RWPE1 (cell line): ENCODE measurements around the gene ZNF610.
A peak's percentile ranks its signal among the peaks of the same experiment; 100 is the strongest.
"Not testable (repeated sequence)": the region's sequence is repeated elsewhere in the genome, so short reads cannot be mapped to it uniquely, and the experiment has no call there.

Experiments used
- CTCF ChIA-PET: fragments of 350-600 bp; sonication (Branson Sonifier 250); formaldehyde crosslinking; extraction: SDS; loops from one replicate; lab custom pipeline; 2021; lab: Yijun Ruan, JAX
- POLR2A ChIA-PET: fragments of 400-600 bp; formaldehyde crosslinking; extraction: SDS; loops from one replicate; lab custom pipeline; 2020; ENCODE audit warnings: antibody characterized with exemption; ENCODE audit not compliant: low non-redundant PET; lab: Yijun Ruan, JAX
- DNase-seq: peaks from one replicate; pipeline ENCODE4 v3.0.0; 2012; ENCODE audit warnings: low spot score
- H3K27ac ChIP-seq: fragments of 450-650 bp; 2 replicates; pipeline ENCODE4 v1.5.1; 2017
- CTCF ChIP-seq: fragments of 450-650 bp; conservative IDR thresholded peaks from 2 replicates; pipeline ENCODE4 v1.5.1; 2017; ENCODE audit warnings: low read depth, mild to moderate bottlenecking

Gene ZNF610

GRCh38 chr19:52336117-52336790, at the start of gene ZNF610:
Gene ZNF610 (plus strand): TSS chr19:52336243. CDS start chr19:52349173, 12,930 bp downstream.
- ChIA-PET CTCF (interaction anchor here (0.6 kb wide), 1 partner anchor 985 kb away, joined by 3 read pairs; no protein-coding TSS in a partner anchor), POLR2A (no interaction called here)
- H3K27ac ChIP-seq: no peak within 1 kb of the TSS; the same call in 1 of the 2 replicates
- TF ChIP-seq CTCF: no peak
- peak; percentile 65 for DNase-seq

- no peak overlapping the region for H3K27ac ChIP-seq
- DNase-seq: no peak
- ChIA-PET CTCF (no interaction called here), POLR2A (interaction anchor here (0.7 kb wide), 1 partner anchor 449 kb away, joined by 8 read pairs; no protein-coding TSS in a partner anchor)
- no peak for TF ChIP-seq CTCF
Measured at GRCh38 chr19:52286256-52286655, 49.8 kb upstream of the ZNF610 start.

DNA sequence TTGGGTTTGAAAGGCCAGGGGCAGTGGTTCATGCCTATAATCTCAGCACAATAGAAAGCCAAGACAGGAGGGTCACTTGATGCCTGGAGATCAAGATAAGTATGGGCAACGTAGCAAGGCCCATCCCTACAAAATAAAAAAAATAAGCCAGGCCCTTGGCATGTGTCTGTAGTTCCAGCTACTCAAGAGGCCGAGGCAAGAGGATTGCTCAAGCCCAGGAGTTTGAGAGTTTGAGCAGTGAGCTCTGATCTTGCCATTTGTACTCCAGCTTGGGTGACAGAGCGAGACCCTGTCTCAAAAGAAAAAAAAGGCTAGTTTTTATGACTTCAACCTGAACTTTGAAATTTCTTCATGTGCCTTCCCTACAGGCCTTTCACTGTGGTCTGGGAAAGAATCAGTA, 44.3 kb upstream of the ZNF610 start:
- DNase-seq: no peak
- TF ChIP-seq CTCF: no peak
- ChIA-PET CTCF (no interaction called here), POLR2A (no interaction called here)
- no peak overlapping the region for H3K27ac ChIP-seq

DNA sequence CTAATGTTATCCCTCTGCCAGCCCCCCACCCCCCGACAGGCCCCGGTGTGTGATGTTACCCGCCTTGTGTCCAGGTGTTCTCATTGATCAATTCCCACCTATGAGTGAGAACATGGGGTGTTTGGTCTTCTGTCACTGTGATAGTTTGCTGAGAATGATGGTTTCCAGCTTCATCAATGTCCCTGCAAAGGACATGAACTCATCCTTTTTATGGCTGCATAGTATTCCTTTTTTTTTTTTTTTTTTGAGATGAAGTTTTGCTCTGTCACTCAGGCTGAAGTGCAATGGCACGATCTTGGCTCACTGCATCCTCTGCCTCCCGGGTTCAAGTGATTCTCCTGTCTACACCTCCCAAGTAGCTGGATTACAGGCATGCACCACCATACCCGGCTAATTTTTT, 43.1 kb upstream of the ZNF610 start:
- DNase-seq, POLR2A ChIA-PET, H3K27ac ChIP-seq: not testable (repeated sequence)
- CTCF ChIA-PET: interaction anchor here (0.6 kb wide), 1 partner anchor 206 kb away, joined by 3 read pairs; no protein-coding TSS in a partner anchor

DNA sequence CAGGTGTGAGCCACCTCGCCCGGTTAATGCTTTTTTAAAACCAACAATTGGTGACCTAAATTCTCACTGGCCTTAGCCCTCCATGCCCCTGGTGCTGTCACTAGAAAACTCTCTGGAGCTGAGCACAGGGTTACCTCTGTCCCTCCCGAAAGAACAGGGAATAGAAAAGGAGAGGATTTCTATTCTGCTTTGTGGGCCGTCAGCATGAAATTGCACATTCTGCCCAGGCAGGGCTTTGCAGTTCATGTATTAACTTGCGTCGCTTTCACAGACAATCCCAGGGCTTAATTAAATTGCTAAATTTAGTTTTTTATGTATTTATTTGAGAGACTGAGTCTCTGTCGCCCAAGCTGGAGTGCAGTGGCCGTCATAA, 39.7 kb upstream of the ZNF610 start:
- POLR2A ChIA-PET: interaction anchor here (0.7 kb wide), 1 partner anchor 279 kb away, joined by 4 read pairs; no protein-coding TSS in a partner anchor
- no peak for TF ChIP-seq CTCF
- no peak for DNase-seq
- peak overlapping the region; percentile 80 for H3K27ac ChIP-seq
- CTCF ChIA-PET: no interaction called here

GRCh38 chr19:52296773-52297600, 39.1 kb upstream of the ZNF610 start, which contains the start of gene ZNF480:
Gene ZNF480 (plus strand): TSS chr19:52297169. CDS start chr19:52300413, 3,244 bp downstream.
- peak; percentile 65 for DNase-seq
- ChIA-PET CTCF (no interaction called here), POLR2A (no interaction called here)
- no peak for TF ChIP-seq CTCF
- H3K27ac ChIP-seq: peak within 1 kb of the TSS; percentile 80
